ENCODE measurements around the gene UTP20. TPM values are rescaled to one million over a fixed set of nuclear protein-coding genes. Genes with fewer than 3 reads are reported as not detected.

UTP20 gene
- total and polyA plus RNA-seq, 7 experiments from 2014 or later: 5.7 to 20.8 (median 13.6) TPM

GRCh38 chr12:101287357-101287756 is 7.5 kb downstream of the UTP20 start:
- peaks cover 13 to 58% (median 14%) of the 10 kb centered on the region in 3 experiments for H3K36me3 ChIP-seq (ENCODE audit: control insufficient read depth in 2 of 3, insufficient read depth in 3 of 3, low read length in 3 of 3)
- H3K9me3 Mint-ChIP-seq: no peaks in the 10 kb centered on the region
- no peak overlapping the region for H3K4me3 Mint-ChIP-seq
- H3K4me1 Mint-ChIP-seq: peaks cover 0 to 20% (median 7%) of the 10 kb centered on the region in 7 donors
- H3K27me3 ChIP-seq (ENCODE audit: control insufficient read depth in 2 of 2, insufficient read depth in 2 of 2, low read length in 2 of 2): no peaks in the 10 kb centered on the region
- H3K27ac ChIP-seq (ENCODE audit: low read depth, low read length): no peak overlapping the region
- DNase-seq (no peak), ATAC-seq (no peak)
- intact Hi-C loops (cut with micrococcal nuclease): no loop called here
- no peaks in the 10 kb centered on the region for H3K4me1 ChIP-seq (ENCODE audit: control insufficient read depth in 2 of 2, insufficient read depth in 2 of 2, low read length in 2 of 2)
- H3K27me3 Mint-ChIP-seq: no peaks in the 10 kb centered on the region
- no peak overlapping the region for H3K27ac Mint-ChIP-seq
- POLR2A ChIA-PET: no interaction called here
- peaks cover 15 to 54% (median 33%) of the 10 kb centered on the region in 5 donors for H3K36me3 Mint-ChIP-seq
- CTCF ChIA-PET: no interaction called here
- no peak overlapping the region for H3K4me3 ChIP-seq (ENCODE audit: low read length)
- H3K9me3 ChIP-seq (ENCODE audit: control insufficient read depth in 2 of 3, low read length in 3 of 3): no peaks in the 10 kb centered on the region

GRCh38 chr12:101297661-101298060 is 17.8 kb downstream of the UTP20 start:
- ChIA-PET CTCF (no interaction called here), POLR2A (no interaction called here)
- no peaks in the 10 kb centered on the region for H3K27me3 Mint-ChIP-seq

GRCh38 chr12:101298426-101298825 is 18.5 kb downstream of the UTP20 start:
- Histone ChIP-seq H3K36me3 (ENCODE audit: control insufficient read depth in 2 of 3, insufficient read depth in 3 of 3, low read length in 3 of 3) (peaks cover 10 to 74% (median 15%) of the 10 kb centered on the region in 3 experiments), H3K4me3 (ENCODE audit: low read length) (no peak overlapping the region), H3K27ac (ENCODE audit: low read depth, low read length) (no peak overlapping the region), H3K9me3 (ENCODE audit: control insufficient read depth in 2 of 3, low read length in 3 of 3) (no peaks in the 10 kb centered on the region), H3K4me1 (ENCODE audit: control insufficient read depth in 2 of 2, insufficient read depth in 2 of 2, low read length in 2 of 2) (no peaks in the 10 kb centered on the region), H3K27me3 (ENCODE audit: control insufficient read depth in 2 of 2, insufficient read depth in 2 of 2, low read length in 2 of 2) (no peaks in the 10 kb centered on the region)
- no peak for DNase-seq
- no peaks in the 10 kb centered on the region for H3K4me1 Mint-ChIP-seq
- no peaks in the 10 kb centered on the region for H3K27me3 Mint-ChIP-seq
- ChIA-PET CTCF (no interaction called here), POLR2A (no interaction called here)
- no peak overlapping the region for H3K4me3 Mint-ChIP-seq
- no peak overlapping the region for H3K27ac Mint-ChIP-seq
- intact Hi-C loops (cut with micrococcal nuclease): no loop called here
- H3K36me3 Mint-ChIP-seq: peaks cover 9 to 64% (median 43%) of the 10 kb centered on the region in 5 donors
- ATAC-seq: peak; percentile 29
- H3K9me3 Mint-ChIP-seq: no peaks in the 10 kb centered on the region

More at GRCh38 chr12:101297661-101298060, 17.8 kb downstream of the UTP20 start:
- Histone ChIP-seq H3K4me3 (ENCODE audit: low read length) (no peak overlapping the region), H3K27ac (ENCODE audit: low read depth, low read length) (no peak overlapping the region), H3K36me3 (ENCODE audit: control insufficient read depth in 2 of 3, insufficient read depth in 3 of 3, low read length in 3 of 3) (peaks cover 12 to 72% (median 15%) of the 10 kb centered on the region in 3 experiments), H3K9me3 (ENCODE audit: control insufficient read depth in 2 of 3, low read length in 3 of 3) (no peaks in the 10 kb centered on the region), H3K27me3 (ENCODE audit: control insufficient read depth in 2 of 2, insufficient read depth in 2 of 2, low read length in 2 of 2) (no peaks in the 10 kb centered on the region), H3K4me1 (ENCODE audit: control insufficient read depth in 2 of 2, insufficient read depth in 2 of 2, low read length in 2 of 2) (no peaks in the 10 kb centered on the region)
- intact Hi-C loops (cut with micrococcal nuclease): no loop called here
- Mint-ChIP-seq H3K27ac (no peak overlapping the region), H3K36me3 (peaks cover 8 to 62% (median 46%) of the 10 kb centered on the region in 5 donors), H3K4me1 (no peaks in the 10 kb centered on the region), H3K4me3 (no peak overlapping the region), H3K9me3 (no peaks in the 10 kb centered on the region)
- no peak for DNase-seq
- no peak for ATAC-seq

- Histone ChIP-seq H3K27ac (ENCODE audit: low read depth, low read length) (no peak overlapping the region), H3K4me3 (ENCODE audit: low read length) (no peak overlapping the region), H3K36me3 (ENCODE audit: control insufficient read depth in 2 of 3, insufficient read depth in 3 of 3, low read length in 3 of 3) (peaks cover 10 to 78% (median 15%) of the 10 kb centered on the region in 3 experiments), H3K4me1 (ENCODE audit: control insufficient read depth in 2 of 2, insufficient read depth in 2 of 2, low read length in 2 of 2) (no peaks in the 10 kb centered on the region), H3K27me3 (ENCODE audit: control insufficient read depth in 2 of 2, insufficient read depth in 2 of 2, low read length in 2 of 2) (no peaks in the 10 kb centered on the region), H3K9me3 (ENCODE audit: control insufficient read depth in 2 of 3, low read length in 3 of 3) (no peaks in the 10 kb centered on the region)
- H3K9me3 Mint-ChIP-seq: no peaks in the 10 kb centered on the region
- POLR2A ChIA-PET: no interaction called here
- H3K27me3 Mint-ChIP-seq: no peaks in the 10 kb centered on the region
- H3K4me3 Mint-ChIP-seq: no peak overlapping the region
- DNase-seq (no peak), ATAC-seq (no peak)
- no peak overlapping the region for H3K27ac Mint-ChIP-seq
- no peaks in the 10 kb centered on the region for H3K4me1 Mint-ChIP-seq
- intact Hi-C loops (cut with micrococcal nuclease): no loop called here
- CTCF ChIA-PET: no interaction called here
- peaks cover 14 to 64% (median 40%) of the 10 kb centered on the region in 5 donors for H3K36me3 Mint-ChIP-seq
These were observed 19.4 kb downstream of the UTP20 start for GRCh38 chr12:101299346-101299745.

GRCh38 chr12:101299931-101300330 is 20.0 kb downstream of the UTP20 start:
- ATAC-seq: no peak
- no peaks in the 10 kb centered on the region for H3K27me3 ChIP-seq (ENCODE audit: control insufficient read depth in 2 of 2, insufficient read depth in 2 of 2, low read length in 2 of 2)
- H3K36me3 ChIP-seq (ENCODE audit: control insufficient read depth in 2 of 3, insufficient read depth in 3 of 3, low read length in 3 of 3): peaks cover 10 to 78% (median 15%) of the 10 kb centered on the region in 3 experiments
- ChIA-PET POLR2A (no interaction called here), CTCF (no interaction called here)
- Mint-ChIP-seq H3K27me3 (no peaks in the 10 kb centered on the region), H3K4me1 (no peaks in the 10 kb centered on the region), H3K9me3 (no peaks in the 10 kb centered on the region), H3K36me3 (peaks cover 18 to 67% (median 37%) of the 10 kb centered on the region in 5 donors), H3K4me3 (no peak overlapping the region), H3K27ac (peak overlapping the region in 1 of 9 donors; percentile 45)
- no peak overlapping the region for H3K27ac ChIP-seq (ENCODE audit: low read depth, low read length)
- no peak for DNase-seq
- no peak overlapping the region for H3K4me3 ChIP-seq (ENCODE audit: low read length)
- intact Hi-C loops (cut with micrococcal nuclease): no loop called here
- H3K9me3 ChIP-seq (ENCODE audit: control insufficient read depth in 2 of 3, low read length in 3 of 3): no peaks in the 10 kb centered on the region
- H3K4me1 ChIP-seq (ENCODE audit: control insufficient read depth in 2 of 2, insufficient read depth in 2 of 2, low read length in 2 of 2): no peaks in the 10 kb centered on the region

- POLR2A ChIA-PET: no interaction called here
- H3K4me3 Mint-ChIP-seq: no peak overlapping the region
- Histone ChIP-seq H3K27ac (ENCODE audit: low read depth, low read length) (no peak overlapping the region), H3K27me3 (ENCODE audit: control insufficient read depth in 2 of 2, insufficient read depth in 2 of 2, low read length in 2 of 2) (no peaks in the 10 kb centered on the region), H3K4me1 (ENCODE audit: control insufficient read depth in 2 of 2, insufficient read depth in 2 of 2, low read length in 2 of 2) (no peaks in the 10 kb centered on the region), H3K4me3 (ENCODE audit: low read length) (no peak overlapping the region), H3K36me3 (ENCODE audit: control insufficient read depth in 2 of 3, insufficient read depth in 3 of 3, low read length in 3 of 3) (peaks cover 10 to 78% (median 15%) of the 10 kb centered on the region in 3 experiments), H3K9me3 (ENCODE audit: control insufficient read depth in 2 of 3, low read length in 3 of 3) (no peaks in the 10 kb centered on the region)
- CTCF ChIA-PET: no interaction called here
- intact Hi-C loops (cut with micrococcal nuclease): no loop called here
- H3K4me1 Mint-ChIP-seq: no peaks in the 10 kb centered on the region
- no peaks in the 10 kb centered on the region for H3K9me3 Mint-ChIP-seq
- ATAC-seq: no peak
- H3K27me3 Mint-ChIP-seq: no peaks in the 10 kb centered on the region
- peaks cover 28 to 66% (median 36%) of the 10 kb centered on the region in 5 donors for H3K36me3 Mint-ChIP-seq
- no peak for DNase-seq
- H3K27ac Mint-ChIP-seq: no peak overlapping the region
These were observed 22.8 kb downstream of the UTP20 start for GRCh38 chr12:101302741-101303140.

- H3K27me3 Mint-ChIP-seq: no peaks in the 10 kb centered on the region
- H3K36me3 ChIP-seq (ENCODE audit: control insufficient read depth in 2 of 3, insufficient read depth in 3 of 3, low read length in 3 of 3): peaks cover 5 to 73% (median 5%) of the 10 kb centered on the region in 3 experiments
- POLR2A ChIA-PET: no interaction called here
- no peak overlapping the region for H3K4me3 ChIP-seq (ENCODE audit: low read length)
- H3K9me3 ChIP-seq (ENCODE audit: control insufficient read depth in 2 of 3, low read length in 3 of 3): no peaks in the 10 kb centered on the region
- no peaks in the 10 kb centered on the region for H3K27me3 ChIP-seq (ENCODE audit: control insufficient read depth in 2 of 2, insufficient read depth in 2 of 2, low read length in 2 of 2)
- H3K27ac ChIP-seq (ENCODE audit: low read depth, low read length): no peak overlapping the region
- DNase-seq: no peak
- CTCF ChIA-PET: no interaction called here
- peaks cover 23 to 61% (median 26%) of the 10 kb centered on the region in 5 donors for H3K36me3 Mint-ChIP-seq
- H3K27ac Mint-ChIP-seq: peak overlapping the region in 1 of 9 donors; percentile 33
- H3K9me3 Mint-ChIP-seq: no peaks in the 10 kb centered on the region
- no peak for ATAC-seq
- no peak overlapping the region for H3K4me3 Mint-ChIP-seq
- H3K4me1 ChIP-seq (ENCODE audit: control insufficient read depth in 2 of 2, insufficient read depth in 2 of 2, low read length in 2 of 2): no peaks in the 10 kb centered on the region
- intact Hi-C loops (cut with micrococcal nuclease): no loop called here
- no peaks in the 10 kb centered on the region for H3K4me1 Mint-ChIP-seq
These were observed 25.4 kb downstream of the UTP20 start for GRCh38 chr12:101305226-101305779.
